Measurements from ENCODE around the gene NTM.

- no peak for TF ChIP-seq CTCF (conservative IDR thresholded peaks at IDR 0.05; ENCODE audit: low read depth, low read length)
- no peak for TF ChIP-seq EZH2 (IDR thresholded peaks at IDR 0.05; ENCODE audit: borderline replicate concordance, low read depth, low read length, poor library complexity, severe bottlenecking)
Observed at GRCh38 chr11:131854391-131854790, 484.0 kb downstream of the NTM start.
